Measurements from ENCODE around the gene SORBS2.

GRCh38 chr4:185585211-185585610 is 226.8 kb downstream of the SORBS2 start:
- TF ChIP-seq CTCF (IDR thresholded peaks at IDR 0.05) = no peak
- no peak for TF ChIP-seq POLR2AphosphoS5 (IDR thresholded peaks at IDR 0.05; ENCODE audit: insufficient read depth in 1 of 2, low read depth in 1 of 2)
- TF ChIP-seq POLR2A (IDR thresholded peaks at IDR 0.05) = no peak
